Tongue (tissue), 2 donors: Measurements from ENCODE around the gene SNX13. TPM values are rescaled to one million over a fixed set of nuclear protein-coding genes. Genes with fewer than 3 reads are reported as not detected.

Source experiments
- DNase-seq: peaks from one replicate; pipeline ENCODE4 v3.0.0-alpha.2; 2015
- total RNA-seq: library from RNA; depleted of rRNA; stranded (reverse); fragments of >200 nt; gene quantifications from one replicate; pipeline ENCODE4 v1.2.3, GENCODE V29; 2014

Gene SNX13
- total RNA-seq, 1 donor from 2014 or later: 71.7 TPM

DNA sequence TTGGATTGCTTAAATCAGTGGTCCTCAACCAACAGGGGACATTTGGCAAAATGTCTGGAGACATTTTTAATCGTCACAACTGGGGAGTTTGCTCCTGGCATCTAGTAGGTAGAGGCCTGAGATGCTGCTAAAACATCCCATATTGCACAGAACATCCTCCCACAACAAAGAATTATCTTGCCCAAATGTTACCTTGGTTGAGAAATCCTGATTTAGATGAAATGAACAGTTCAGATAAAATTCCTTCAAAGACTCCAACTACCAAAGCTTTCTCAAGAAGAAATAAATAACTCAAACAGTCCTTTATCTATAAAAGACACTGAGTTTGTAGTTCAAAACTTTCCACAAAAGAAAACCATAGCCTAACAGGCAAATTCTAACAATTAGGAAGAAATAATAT is 160.9 kb downstream of the SNX13 start:
- no peak for DNase-seq

- DNase-seq: no peak
These were observed 165.5 kb downstream of the SNX13 start for GRCh38 chr7:17774716-17775288.

- DNase-seq: peak; percentile 10
These were observed 166.0 kb downstream of the SNX13 start for GRCh38 chr7:17774248-17774647.

DNA sequence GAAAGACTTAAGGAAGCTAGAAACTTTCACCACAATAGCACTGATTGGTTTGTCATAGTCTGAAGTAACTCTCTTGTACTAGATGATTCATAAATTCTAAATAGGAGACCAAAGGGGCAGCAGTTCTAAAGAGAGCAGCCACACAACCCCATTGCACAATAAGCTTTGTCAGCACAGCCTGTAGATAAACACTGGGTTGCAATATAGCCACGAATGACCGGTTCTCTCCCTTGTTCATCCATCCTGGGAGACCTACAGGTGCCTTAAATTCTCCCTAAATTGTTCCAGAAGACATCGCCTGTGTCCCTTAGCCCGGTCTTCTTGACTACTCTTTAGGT is 167.0 kb downstream of the SNX13 start:
- DNase-seq: peak; percentile 10

- peak; percentile 77 for DNase-seq
These were observed 167.6 kb downstream of the SNX13 start for GRCh38 chr7:17772581-17773288.

DNA sequence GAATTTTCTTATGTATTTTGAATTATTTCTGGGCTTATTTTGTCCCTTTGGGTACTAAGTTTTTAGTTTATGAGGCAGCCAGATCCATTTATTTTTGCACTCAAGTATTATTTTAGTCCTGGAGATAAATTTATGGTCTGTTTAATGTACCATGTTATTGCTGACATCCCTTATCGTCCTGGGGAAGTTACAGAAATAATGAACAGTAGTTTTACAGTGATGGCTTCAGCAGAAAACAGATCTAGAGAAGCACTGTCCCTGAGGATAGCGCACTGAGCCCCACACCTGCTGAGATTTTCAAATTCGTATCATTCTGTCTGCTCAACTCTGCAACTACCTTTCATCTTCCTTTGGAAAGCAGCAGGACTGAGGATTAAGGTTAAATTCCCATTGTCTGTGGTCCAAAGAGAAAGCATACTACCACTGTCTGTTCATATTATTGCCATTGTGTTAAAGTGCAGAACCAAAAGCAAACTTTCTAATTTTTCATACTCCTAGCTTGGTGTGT is 168.3 kb downstream of the SNX13 start:
- no peak for DNase-seq

DNA sequence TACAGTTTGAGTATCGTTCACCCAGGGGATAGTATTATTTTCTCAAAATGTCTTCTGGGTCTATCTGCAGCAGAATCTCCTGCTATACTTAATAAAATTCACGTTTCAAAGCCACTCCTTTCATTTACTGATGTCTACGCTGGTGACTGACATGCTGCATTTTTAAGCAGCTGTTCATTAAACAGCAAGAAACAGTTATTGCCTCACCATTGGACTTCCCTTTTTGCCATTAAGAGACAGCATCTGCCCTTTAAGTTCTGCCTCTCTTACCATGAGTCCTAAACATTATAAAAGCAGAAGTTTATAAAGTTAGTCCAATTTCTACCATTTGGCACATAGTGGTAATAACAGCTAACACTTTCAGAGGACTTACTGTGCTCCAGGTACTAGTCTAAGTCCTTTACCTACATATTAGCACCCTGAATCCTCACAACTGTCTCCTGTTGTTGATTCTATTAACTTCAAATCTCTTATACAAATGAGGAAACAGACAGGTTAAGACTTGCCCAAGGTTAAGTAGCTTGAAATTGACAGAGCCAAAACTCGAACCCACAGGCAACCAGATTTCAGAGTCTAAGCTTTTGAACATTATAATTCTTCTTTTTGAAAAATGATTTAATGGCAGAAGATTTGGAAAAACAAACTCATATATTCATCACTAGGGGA is 169.5 kb downstream of the SNX13 start:
- peak; percentile 11 for DNase-seq

DNA sequence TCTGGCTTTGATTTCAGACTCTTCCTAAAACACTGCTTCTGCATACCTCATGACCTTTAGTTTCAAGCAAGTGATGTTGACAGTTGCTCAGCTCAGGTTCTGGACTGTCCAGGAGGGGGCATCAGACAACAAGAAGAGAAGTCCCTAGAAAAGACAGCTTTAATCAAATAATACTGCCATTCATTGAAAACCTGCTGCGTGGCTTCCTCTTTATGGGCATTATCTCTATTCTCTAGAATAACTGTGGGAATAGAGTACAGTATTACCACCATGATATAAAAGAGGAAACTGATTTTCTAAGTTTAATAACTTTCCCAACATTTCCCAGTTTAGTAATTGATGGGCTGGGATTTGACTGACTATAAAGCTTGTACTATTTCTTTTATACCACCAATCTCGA is 170.4 kb downstream of the SNX13 start:
- peak; percentile 76 for DNase-seq

DNA sequence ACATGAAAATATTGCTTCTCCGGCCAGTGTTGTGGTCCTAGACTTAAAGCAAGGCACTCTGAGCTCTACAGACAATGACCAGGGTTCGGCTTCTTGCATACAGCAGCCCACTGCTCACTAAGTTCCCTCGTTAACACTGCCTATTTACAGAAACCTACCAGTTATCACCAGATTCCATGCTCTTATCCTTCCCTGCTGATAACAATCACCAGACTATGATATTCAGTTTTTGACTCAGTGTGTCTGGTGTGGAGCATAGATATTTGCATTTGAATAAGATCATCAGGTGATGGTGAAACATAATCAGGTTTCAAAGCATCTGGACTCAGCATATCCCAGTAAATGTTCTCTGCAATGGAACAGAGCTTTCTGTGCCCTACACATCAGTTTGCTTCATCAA is 182.3 kb downstream of the SNX13 start:
- no peak for DNase-seq

DNA sequence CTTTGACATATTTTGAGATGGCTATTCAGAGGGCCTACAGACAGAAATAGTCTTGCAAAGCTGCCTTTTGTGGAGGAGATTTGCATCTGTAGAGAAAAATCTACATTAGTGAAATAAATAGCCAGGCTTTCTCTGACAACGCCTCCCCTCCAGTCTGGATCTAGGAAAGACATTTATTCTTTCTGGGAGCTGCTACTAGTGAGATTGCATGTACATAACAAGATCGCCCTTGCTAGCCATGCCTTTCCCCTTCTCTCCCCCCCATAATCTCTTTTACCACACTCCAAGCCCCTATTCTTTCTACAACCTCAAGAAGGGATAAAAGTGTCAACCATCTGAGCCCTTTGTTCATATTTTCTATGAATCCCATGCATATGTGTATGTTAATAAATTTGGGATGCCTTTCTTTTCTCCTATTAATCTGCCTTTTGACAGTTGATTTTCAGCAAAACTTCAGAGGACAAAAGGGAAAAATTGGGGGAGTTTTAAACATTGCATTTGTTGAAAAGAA is 194.2 kb downstream of the SNX13 start:
- DNase-seq: no peak

GRCh38 chr7:17745610-17746009 is 194.7 kb downstream of the SNX13 start:
- DNase-seq: no peak

- DNase-seq: no peak
These were observed 197.0 kb downstream of the SNX13 start for GRCh38 chr7:17743316-17743715.

DNA sequence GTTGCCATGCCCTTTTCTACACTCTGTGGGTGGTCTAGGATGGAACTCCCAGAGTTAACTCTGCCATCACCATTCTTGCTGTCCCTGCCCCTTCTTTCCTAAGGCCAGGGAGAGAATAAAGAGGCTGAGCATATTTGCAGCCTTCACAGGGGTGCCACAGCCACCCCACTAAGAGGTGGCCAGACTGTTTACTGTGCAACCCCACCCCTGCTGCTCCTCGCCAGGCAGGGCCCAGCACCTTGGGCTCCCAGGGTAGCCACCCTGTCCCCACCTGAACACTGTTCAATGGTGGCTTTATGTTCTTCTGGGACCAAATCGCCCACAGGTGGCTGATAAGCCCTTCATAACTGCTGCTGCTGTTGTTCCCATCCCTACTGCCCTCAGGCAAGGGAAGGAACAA is 198.9 kb downstream of the SNX13 start:
- DNase-seq: no peak

Other genes starting within 250 kb of the SNX13 start
- not detected for gene PRPS1L1, start 87.4 kb upstream of the SNX13 start, total RNA-seq